NT2/D1 (cell line): ENCODE measurements around the gene CDH13.

Experiments used
- DNase-seq: peaks from one replicate; pipeline ENCODE4 v3.0.0-alpha.2; 2011; ENCODE audit warnings: low read depth, low spot score
- H3K27me3 ChIP-seq: 2 replicates; pipeline ENCODE4 v1.6.0; 2011; ENCODE audit warnings: mild to moderate bottlenecking; ENCODE audit not compliant: insufficient read length, insufficient read depth
- H3K36me3 ChIP-seq: 2 replicates; pipeline ENCODE4 v1.6.1; 2011; ENCODE audit warnings: mild to moderate bottlenecking, low read length, mixed read lengths; ENCODE audit not compliant: insufficient read depth, insufficient read length
- H3K4me1 ChIP-seq: 2 replicates; pipeline ENCODE4 v1.5.1; 2011; ENCODE audit not compliant: insufficient read depth, insufficient read length
- H3K4me3 ChIP-seq: 2 replicates; pipeline ENCODE4 v1.5.1; 2011; ENCODE audit warnings: low read depth; ENCODE audit not compliant: insufficient read length
- H3K9ac ChIP-seq: 2 replicates; pipeline ENCODE4 v1.6.0; 2011; ENCODE audit warnings: low read depth; ENCODE audit not compliant: insufficient read length
- H3K9me3 ChIP-seq: 2 replicates; pipeline ENCODE4 v1.5.1; 2011; ENCODE audit warnings: mild to moderate bottlenecking, low read length; ENCODE audit not compliant: insufficient read depth
- SUZ12 ChIP-seq: IDR thresholded peaks from 2 replicates; pipeline ENCODE4 v1.6.1; 2011; ENCODE audit not compliant: insufficient read length, insufficient read depth; ENCODE audit errors: extremely low read depth
- YY1 ChIP-seq: IDR thresholded peaks from 2 replicates; pipeline ENCODE4 v1.6.1; 2011; ENCODE audit not compliant: insufficient read length, insufficient read depth
- ZNF274 ChIP-seq: IDR thresholded peaks from 2 replicates; pipeline ENCODE4 v1.6.1; 2011; ENCODE audit warnings: mild to moderate bottlenecking, low read depth, low read length

CDH13 gene

DNA sequence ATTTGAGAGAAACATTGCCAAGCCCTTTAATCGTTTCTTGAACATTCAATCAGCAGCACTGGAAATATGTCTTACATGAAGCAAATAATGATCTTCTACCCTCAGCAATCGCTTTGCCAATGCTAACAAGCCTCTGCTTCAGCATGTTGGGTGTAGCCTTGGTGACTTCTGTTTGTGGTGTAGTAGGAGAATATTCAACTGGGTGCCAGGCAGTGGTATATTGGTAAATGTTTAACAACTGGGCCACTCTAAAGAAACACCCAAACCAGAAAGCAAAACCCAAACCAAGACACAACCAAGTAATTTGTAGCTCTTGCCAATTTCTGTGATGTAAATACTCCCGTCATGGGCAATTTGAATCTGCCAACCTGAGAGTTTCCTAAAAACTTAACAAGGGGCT lies 9.7 kb downstream of the CDH13 start:
- DNase-seq = no peak
- Histone ChIP-seq H3K4me3 (no peak overlapping the region), H3K36me3 (peaks cover 62% of the 10 kb centered on the region), H3K27me3 (no peaks in the 10 kb centered on the region), H3K9ac (no peak overlapping the region), H3K9me3 (no peaks in the 10 kb centered on the region), H3K4me1 (no peaks in the 10 kb centered on the region)
- no peak for TF ChIP-seq ZNF274
- no peak for TF ChIP-seq YY1
- TF ChIP-seq SUZ12 = no peak

DNA sequence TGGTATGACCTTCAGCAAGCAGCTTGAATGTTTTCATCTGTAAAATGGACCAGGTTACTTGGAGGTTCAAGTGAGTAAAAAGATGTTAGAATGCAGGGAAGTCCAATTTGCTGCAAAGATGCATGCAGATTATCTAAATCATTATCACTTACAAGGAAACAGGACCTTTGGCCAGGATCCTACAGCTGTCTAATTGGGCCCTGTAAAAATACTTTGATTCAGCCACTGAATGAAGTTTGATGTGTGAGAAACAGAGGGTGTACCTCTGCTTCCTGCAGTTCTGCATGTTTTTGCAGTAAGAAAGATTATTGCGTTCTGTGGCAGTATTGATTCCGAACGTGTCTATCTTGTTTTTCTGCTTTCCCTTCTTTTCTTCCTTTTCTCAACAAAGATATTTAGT lies 10.2 kb downstream of the CDH13 start:
- H3K36me3 ChIP-seq = peaks cover 60% of the 10 kb centered on the region
- no peak overlapping the region for H3K4me3 ChIP-seq
- H3K9me3 ChIP-seq = no peaks in the 10 kb centered on the region
- DNase-seq = no peak
- H3K9ac ChIP-seq = no peak overlapping the region
- H3K27me3 ChIP-seq = no peaks in the 10 kb centered on the region
- TF ChIP-seq YY1 (no peak), ZNF274 (no peak), SUZ12 (no peak)
- no peaks in the 10 kb centered on the region for H3K4me1 ChIP-seq

DNA sequence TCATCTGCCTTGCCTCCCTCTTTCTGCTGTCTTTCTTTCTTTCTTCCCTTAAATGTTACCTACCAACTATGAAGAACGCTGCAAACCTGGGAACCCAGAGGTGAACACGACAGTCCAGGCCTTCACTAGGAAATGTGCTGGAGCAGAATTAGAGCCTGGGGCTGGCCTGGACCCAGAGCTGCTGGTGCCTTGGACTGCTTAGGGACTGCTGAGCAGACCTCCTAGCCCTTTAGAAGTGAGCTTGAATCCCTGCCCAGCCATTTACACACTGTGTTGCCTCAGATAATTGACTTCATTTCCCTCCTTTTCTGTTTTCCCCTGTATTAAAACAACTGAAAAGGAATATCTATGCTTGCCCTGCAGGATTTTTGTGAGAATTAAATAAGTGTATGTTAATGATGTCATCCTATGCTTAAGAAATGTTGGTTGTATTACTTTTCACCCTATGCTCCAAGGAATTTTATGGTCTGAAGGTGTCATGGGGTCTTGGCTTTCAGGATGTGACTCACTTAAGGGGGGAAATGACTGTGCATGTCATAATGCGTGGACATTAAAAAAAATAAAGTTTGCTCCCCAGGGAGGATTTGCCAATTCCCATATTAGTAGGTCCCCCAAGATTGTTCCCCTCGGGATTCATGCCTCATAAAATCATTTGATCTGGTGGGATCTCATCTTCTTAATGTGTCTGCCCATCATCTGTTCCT lies 11.5 kb downstream of the CDH13 start:
- H3K27me3 ChIP-seq = no peaks in the 10 kb centered on the region
- no peak overlapping the region for H3K9ac ChIP-seq
- DNase-seq = no peak
- no peak overlapping the region for H3K4me3 ChIP-seq
- TF ChIP-seq SUZ12 (no peak), YY1 (no peak), ZNF274 (no peak)
- no peaks in the 10 kb centered on the region for H3K4me1 ChIP-seq
- peaks cover 48% of the 10 kb centered on the region for H3K36me3 ChIP-seq
- no peaks in the 10 kb centered on the region for H3K9me3 ChIP-seq

DNA sequence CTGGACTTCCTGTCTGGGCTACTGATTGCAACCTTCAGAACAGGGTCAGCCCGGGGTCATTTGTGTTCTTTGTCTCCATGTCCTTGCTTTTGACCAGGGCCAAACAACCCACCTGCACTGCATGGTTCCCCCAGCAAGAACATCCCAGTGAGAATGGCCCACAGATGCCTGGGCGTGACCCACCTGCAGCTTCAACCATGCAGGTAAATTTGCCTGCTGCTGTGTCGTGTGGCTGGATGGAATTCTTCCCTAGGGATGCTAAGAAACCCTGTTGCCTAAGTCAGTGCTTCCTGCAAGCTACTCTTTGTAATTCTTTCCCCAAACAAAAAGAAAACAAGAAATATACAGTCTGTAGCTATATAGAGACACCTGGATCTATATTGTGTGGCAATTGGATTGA lies 12.5 kb downstream of the CDH13 start:
- Histone ChIP-seq H3K4me1 (no peaks in the 10 kb centered on the region), H3K9me3 (no peaks in the 10 kb centered on the region), H3K27me3 (no peaks in the 10 kb centered on the region), H3K36me3 (peaks cover 40% of the 10 kb centered on the region), H3K9ac (no peak overlapping the region), H3K4me3 (no peak overlapping the region)
- no peak for DNase-seq
- TF ChIP-seq YY1 (no peak), ZNF274 (no peak), SUZ12 (no peak)

DNA sequence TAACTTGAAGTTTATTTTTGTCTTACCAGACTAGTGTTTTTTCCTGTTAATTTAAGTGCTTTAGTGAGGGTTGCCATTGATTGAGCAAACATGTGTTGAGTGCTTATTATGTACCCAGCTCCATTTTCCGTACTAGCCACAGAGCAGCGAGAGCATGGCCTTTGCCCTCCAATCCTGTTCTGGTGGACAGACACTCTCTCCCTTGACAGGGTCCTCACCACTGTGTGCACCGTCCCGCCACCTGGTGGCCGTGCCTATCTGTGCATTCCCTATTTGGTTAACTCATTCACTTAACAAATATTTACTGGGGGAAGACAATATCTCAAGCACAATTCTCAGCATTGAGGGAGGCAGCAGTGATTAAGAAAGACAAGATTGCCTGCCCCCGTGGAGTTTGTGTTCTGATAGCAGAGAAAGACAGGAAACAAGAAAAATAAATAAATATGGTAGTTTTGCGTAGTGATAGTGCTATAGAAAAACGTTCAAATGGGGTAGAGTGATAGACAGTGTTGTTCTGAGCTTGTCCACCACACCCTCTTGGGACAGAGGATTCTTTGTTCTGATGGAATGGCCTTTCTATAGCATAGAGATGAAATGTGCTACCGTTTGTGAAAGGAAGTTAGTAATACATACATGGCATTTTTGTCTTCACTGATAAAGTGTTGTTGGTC lies 13.0 kb downstream of the CDH13 start:
- DNase-seq = no peak
- no peak for TF ChIP-seq ZNF274
- TF ChIP-seq SUZ12 = no peak
- no peak for TF ChIP-seq YY1
- H3K36me3 ChIP-seq = peaks cover 34% of the 10 kb centered on the region
- no peaks in the 10 kb centered on the region for H3K4me1 ChIP-seq
- no peak overlapping the region for H3K4me3 ChIP-seq
- H3K27me3 ChIP-seq = no peaks in the 10 kb centered on the region
- H3K9ac ChIP-seq = no peak overlapping the region
- H3K9me3 ChIP-seq = no peaks in the 10 kb centered on the region

DNA sequence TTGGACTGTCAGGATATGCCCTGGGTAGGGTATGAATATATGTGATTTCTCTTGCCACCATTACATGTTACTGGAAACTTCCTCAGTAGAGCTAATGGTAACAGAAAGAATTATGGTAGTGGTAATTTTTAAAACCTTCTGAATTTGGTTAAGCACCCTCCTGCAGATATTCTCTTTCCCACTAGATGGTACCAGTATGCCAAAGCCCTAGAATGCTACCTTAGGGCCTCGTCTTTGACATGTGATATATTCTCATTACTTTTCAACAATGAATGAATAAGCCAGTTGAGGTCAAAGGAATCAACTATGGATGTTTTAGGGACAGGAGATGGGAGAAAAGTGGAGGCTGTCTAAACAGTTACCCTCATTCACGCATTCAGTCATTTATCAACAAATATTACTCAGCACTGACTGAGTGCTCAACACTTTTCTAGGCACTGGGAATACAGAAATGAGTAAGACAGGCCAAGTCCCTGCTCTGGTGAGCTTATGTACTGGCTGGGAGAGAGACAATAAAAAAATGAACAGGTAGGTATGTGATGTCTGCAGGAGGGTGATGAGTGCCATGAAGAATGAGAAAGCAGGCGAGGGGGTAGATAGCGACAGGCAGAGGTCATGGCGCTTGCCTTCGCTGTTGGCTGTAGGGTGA lies 14.7 kb downstream of the CDH13 start:
- no peaks in the 10 kb centered on the region for H3K9me3 ChIP-seq
- DNase-seq = no peak
- no peak overlapping the region for H3K4me3 ChIP-seq
- H3K36me3 ChIP-seq = peaks cover 21% of the 10 kb centered on the region
- no peaks in the 10 kb centered on the region for H3K27me3 ChIP-seq
- H3K9ac ChIP-seq = no peak overlapping the region
- TF ChIP-seq YY1 (no peak), ZNF274 (no peak), SUZ12 (no peak)
- peaks cover 2% of the 10 kb centered on the region for H3K4me1 ChIP-seq

DNA sequence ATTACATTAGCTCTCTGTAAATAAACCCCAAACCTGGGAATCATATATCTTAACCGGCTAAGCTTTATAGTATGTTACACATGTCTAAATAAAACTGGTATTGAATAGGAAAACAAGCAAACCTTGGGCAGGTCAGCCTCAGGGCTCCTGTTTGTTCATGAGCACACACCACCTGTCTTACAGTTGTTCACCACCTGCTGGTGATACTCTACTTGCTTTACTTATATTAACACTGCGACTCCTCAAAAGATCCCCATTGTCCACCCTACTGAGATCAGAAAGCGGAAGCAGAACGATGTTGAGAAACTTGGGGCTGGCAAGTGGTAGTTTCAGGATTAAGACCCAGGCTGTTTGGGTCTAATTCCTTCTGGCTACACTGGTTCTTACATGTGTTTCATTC lies 16.4 kb downstream of the CDH13 start:
- no peak for DNase-seq
- Histone ChIP-seq H3K9me3 (no peaks in the 10 kb centered on the region), H3K4me1 (peaks cover 2% of the 10 kb centered on the region), H3K9ac (no peak overlapping the region), H3K4me3 (no peak overlapping the region), H3K27me3 (no peaks in the 10 kb centered on the region), H3K36me3 (peaks cover 10% of the 10 kb centered on the region)
- no peak for TF ChIP-seq ZNF274
- no peak for TF ChIP-seq YY1
- TF ChIP-seq SUZ12 = no peak
